UCSD-AML1 (cell line): ENCODE measurements around the gene CCDC183.
"Not testable (repeated sequence)": the region's sequence is repeated elsewhere in the genome, so short reads cannot be mapped to it uniquely, and the experiment has no call there.

Experiments used
- DNase-seq: peaks from one replicate; lab custom pipeline; 2025; ENCODE audit not compliant: unreplicated experiment; lab: John Stamatoyannopoulos, UW

CCDC183 gene

GRCh38 chr9:136796238-136796774 lies at the start of gene CCDC183:
CCDC183 (plus strand) TSS chr9:136796338; CDS start chr9:136796398, 60 bp downstream.
- no peak for DNase-seq

GRCh38 chr9:136746621-136747020 lies 49.5 kb upstream of the CCDC183 start:
- no peak for DNase-seq

GRCh38 chr9:136747161-136748060 lies 48.7 kb upstream of the CCDC183 start:
- no peak for DNase-seq

GRCh38 chr9:136748201-136748600 lies 47.9 kb upstream of the CCDC183 start, which contains the start of gene LCN6:
LCN6 (minus strand) TSS chr9:136748525; CDS start chr9:136748483, 42 bp downstream.
- no peak for DNase-seq

- no peak for DNase-seq
Measured at GRCh38 chr9:136748666-136749611, 47.2 kb upstream of the CCDC183 start.

GRCh38 chr9:136750526-136750925 lies 45.6 kb upstream of the CCDC183 start:
- DNase-seq, result no peak

- DNase-seq, result no peak
Measured at GRCh38 chr9:136751244-136751643, 44.9 kb upstream of the CCDC183 start.

- no peak for DNase-seq
Measured at GRCh38 chr9:136751814-136752213, 44.3 kb upstream of the CCDC183 start.

- DNase-seq, result no peak
Measured at GRCh38 chr9:136753371-136754058, 42.6 kb upstream of the CCDC183 start.

- DNase-seq, result no peak
Measured at GRCh38 chr9:136754059-136754572, 42.0 kb upstream of the CCDC183 start.

- DNase-seq, result no peak
Measured at GRCh38 chr9:136754626-136755301, 41.4 kb upstream of the CCDC183 start.

- DNase-seq, result not testable (repeated sequence)
Measured at GRCh38 chr9:136755302-136756133, 40.6 kb upstream of the CCDC183 start.

GRCh38 chr9:136756134-136756438 lies 40.1 kb upstream of the CCDC183 start:
- no peak for DNase-seq

- DNase-seq, result no peak
Measured at GRCh38 chr9:136756836-136757235, 39.3 kb upstream of the CCDC183 start.

GRCh38 chr9:136757328-136757727 lies 38.8 kb upstream of the CCDC183 start:
- no peak for DNase-seq

- no peak for DNase-seq
Measured at GRCh38 chr9:136757751-136758140, 38.4 kb upstream of the CCDC183 start.

- no peak for DNase-seq
Measured at GRCh38 chr9:136759001-136759400, 37.1 kb upstream of the CCDC183 start.

GRCh38 chr9:136759436-136760325 lies 36.5 kb upstream of the CCDC183 start:
- no peak for DNase-seq
